NCI-H1436 treated with DMSO at 0.1 percent for 48 hours (cell line): Measurements from ENCODE around the gene GSG1L.
A peak's percentile ranks its signal among the peaks of the same experiment; 100 is the strongest.
"Not testable (repeated sequence)": the region's sequence is repeated elsewhere in the genome, so short reads cannot be mapped to it uniquely, and the experiment has no call there.

Source experiments
- DNase-seq: peaks from one replicate; lab custom pipeline; 2025; lab: John Stamatoyannopoulos, UW

GSG1L gene

GRCh38 chr16:27945233-27945973 lies 118.1 kb downstream of the GSG1L start:
- no peak for DNase-seq

- DNase-seq, result no peak
Measured at GRCh38 chr16:27943766-27944165, 119.7 kb downstream of the GSG1L start.

- DNase-seq, result not testable (repeated sequence)
Measured at GRCh38 chr16:27942071-27942470, 121.4 kb downstream of the GSG1L start.

- no peak for DNase-seq
Measured at GRCh38 chr16:27935076-27935475, 128.4 kb downstream of the GSG1L start.

- no peak for DNase-seq
Measured at GRCh38 chr16:27932542-27933135, 130.9 kb downstream of the GSG1L start.

GRCh38 chr16:27929818-27930217 lies 133.7 kb downstream of the GSG1L start:
- no peak for DNase-seq

GRCh38 chr16:27928542-27928941 lies 135.0 kb downstream of the GSG1L start:
- no peak for DNase-seq

GRCh38 chr16:27927266-27927901 lies 136.1 kb downstream of the GSG1L start:
- no peak for DNase-seq

- DNase-seq, result no peak
Measured at GRCh38 chr16:27925612-27926011, 137.9 kb downstream of the GSG1L start.

- no peak for DNase-seq
Measured at GRCh38 chr16:27924411-27925118, 138.9 kb downstream of the GSG1L start.

- DNase-seq, result no peak
Measured at GRCh38 chr16:27923751-27924150, 139.8 kb downstream of the GSG1L start.

GRCh38 chr16:27922433-27922832 lies 141.1 kb downstream of the GSG1L start:
- DNase-seq, result no peak

GRCh38 chr16:27921134-27921533 lies 142.4 kb downstream of the GSG1L start:
- DNase-seq, result no peak

GRCh38 chr16:27920391-27920891 lies 143.1 kb downstream of the GSG1L start:
- peak; percentile 27 for DNase-seq

- DNase-seq, result no peak
Measured at GRCh38 chr16:27918755-27919154, 144.8 kb downstream of the GSG1L start.

- DNase-seq, result no peak
Measured at GRCh38 chr16:27917949-27918348, 145.6 kb downstream of the GSG1L start.

GRCh38 chr16:27911486-27911885 lies 152.0 kb downstream of the GSG1L start:
- no peak for DNase-seq

GRCh38 chr16:27907457-27907972 lies 156.0 kb downstream of the GSG1L start:
- no peak for DNase-seq

- no peak for DNase-seq
Measured at GRCh38 chr16:27906883-27907282, 156.6 kb downstream of the GSG1L start.

GRCh38 chr16:27903046-27903655 lies 160.4 kb downstream of the GSG1L start:
- no peak for DNase-seq

- DNase-seq, result no peak
Measured at GRCh38 chr16:27902551-27902950, 161.0 kb downstream of the GSG1L start.

- no peak for DNase-seq
Measured at GRCh38 chr16:27901956-27902355, 161.6 kb downstream of the GSG1L start.
